Measurements from ENCODE around the gene LZTS2.

- no peak for TF ChIP-seq POLR2A (IDR thresholded peaks at IDR 0.05)
- no peak for TF ChIP-seq CTCF (IDR thresholded peaks at IDR 0.05)
- no peak for TF ChIP-seq POLR2AphosphoS5 (IDR thresholded peaks at IDR 0.05)
- TF ChIP-seq EP300 (IDR thresholded peaks at IDR 0.05): no peak
Observed at GRCh38 chr10:100978901-100979195, 20.8 kb upstream of the LZTS2 start.
